ENCODE data around the gene MAP3K13. TPM values are rescaled to one million over a fixed set of nuclear protein-coding genes. Genes with fewer than 3 reads are reported as not detected.

The MAP3K13 gene
- total and polyA plus RNA-seq, 5 experiments from 2014 or later: 11.7 to 55.7 (median 44.2) TPM

GRCh38 chr3:185519021-185519420 lies 156.1 kb downstream of the MAP3K13 start:
- Mint-ChIP-seq H3K36me3 (no peaks in the 10 kb centered on the region), H3K27me3 (peaks cover 11 to 23% (median 20%) of the 10 kb centered on the region in 5 donors), H3K4me3 (no peak overlapping the region), H3K4me1 (no peaks in the 10 kb centered on the region), H3K9me3 (no peaks in the 10 kb centered on the region), H3K27ac (no peak overlapping the region)
- DNase-seq (no peak), ATAC-seq (no peak)
- POLR2A ChIA-PET: no interaction called here

- Mint-ChIP-seq H3K4me1 (no peaks in the 10 kb centered on the region), H3K27ac (no peak overlapping the region), H3K27me3 (peaks cover 14 to 38% (median 26%) of the 10 kb centered on the region in 5 donors), H3K9me3 (no peaks in the 10 kb centered on the region), H3K4me3 (no peak overlapping the region), H3K36me3 (no peaks in the 10 kb centered on the region)
- ATAC-seq (no peak), DNase-seq (no peak)
- POLR2A ChIA-PET: interaction anchor here (0.5 kb wide), 1 partner anchor 84 kb away, joined by 5 read pairs; no protein-coding TSS in a partner anchor
These were observed 158.6 kb downstream of the MAP3K13 start for GRCh38 chr3:185521349-185522138.

- H3K4me1 Mint-ChIP-seq: no peaks in the 10 kb centered on the region
- no peaks in the 10 kb centered on the region for H3K36me3 Mint-ChIP-seq
- POLR2A ChIA-PET: no interaction called here
- H3K9me3 Mint-ChIP-seq: no peaks in the 10 kb centered on the region
- ATAC-seq (no peak), DNase-seq (no peak)
- H3K27ac Mint-ChIP-seq: no peak overlapping the region
- H3K27me3 Mint-ChIP-seq: peaks cover 8 to 28% (median 12%) of the 10 kb centered on the region in 5 donors
- H3K4me3 Mint-ChIP-seq: no peak overlapping the region
These were observed 163.5 kb downstream of the MAP3K13 start for GRCh38 chr3:185526349-185526951.

GRCh38 chr3:185527364-185527763 lies 164.4 kb downstream of the MAP3K13 start:
- H3K36me3 Mint-ChIP-seq: no peaks in the 10 kb centered on the region
- H3K27me3 Mint-ChIP-seq: peaks cover 8 to 21% (median 8%) of the 10 kb centered on the region in 5 donors
- ATAC-seq: no peak
- DNase-seq: no peak
- no peaks in the 10 kb centered on the region for H3K9me3 Mint-ChIP-seq
- no peaks in the 10 kb centered on the region for H3K4me1 Mint-ChIP-seq
- POLR2A ChIA-PET: no interaction called here
- no peak overlapping the region for H3K27ac Mint-ChIP-seq
- no peak overlapping the region for H3K4me3 Mint-ChIP-seq

- peaks cover 7 to 18% (median 8%) of the 10 kb centered on the region in 5 donors for H3K27me3 Mint-ChIP-seq
- DNase-seq (no peak), ATAC-seq (no peak)
- no peaks in the 10 kb centered on the region for H3K36me3 Mint-ChIP-seq
- no peak overlapping the region for H3K4me3 Mint-ChIP-seq
- no peaks in the 10 kb centered on the region for H3K9me3 Mint-ChIP-seq
- H3K27ac Mint-ChIP-seq: no peak overlapping the region
- POLR2A ChIA-PET: no interaction called here
- no peaks in the 10 kb centered on the region for H3K4me1 Mint-ChIP-seq
These were observed 165.6 kb downstream of the MAP3K13 start for GRCh38 chr3:185528532-185528931.

- ATAC-seq (no peak), DNase-seq (no peak)
- no peak overlapping the region for H3K4me3 Mint-ChIP-seq
- H3K36me3 Mint-ChIP-seq: no peaks in the 10 kb centered on the region
- POLR2A ChIA-PET: no interaction called here
- H3K9me3 Mint-ChIP-seq: no peaks in the 10 kb centered on the region
- no peaks in the 10 kb centered on the region for H3K4me1 Mint-ChIP-seq
- H3K27ac Mint-ChIP-seq: no peak overlapping the region
- H3K27me3 Mint-ChIP-seq: peaks cover under 1 to 3% (median 2%) of the 10 kb centered on the region in 5 donors
These were observed 167.9 kb downstream of the MAP3K13 start for GRCh38 chr3:185530856-185531255.

GRCh38 chr3:185532901-185533300 lies 170.0 kb downstream of the MAP3K13 start:
- no peak overlapping the region for H3K27ac Mint-ChIP-seq
- no peak for DNase-seq
- H3K36me3 Mint-ChIP-seq: no peaks in the 10 kb centered on the region
- H3K4me3 Mint-ChIP-seq: no peak overlapping the region
- ATAC-seq: no peak
- H3K27me3 Mint-ChIP-seq: peaks cover 0 to 2% (median 0%) of the 10 kb centered on the region in 5 donors
- POLR2A ChIA-PET: no interaction called here
- peaks cover 0 to 7% (median 5%) of the 10 kb centered on the region in 4 donors for H3K4me1 Mint-ChIP-seq
- no peaks in the 10 kb centered on the region for H3K9me3 Mint-ChIP-seq

GRCh38 chr3:185534511-185534910 lies 171.6 kb downstream of the MAP3K13 start:
- DNase-seq (no peak), ATAC-seq (no peak)
- Mint-ChIP-seq H3K4me3 (no peak overlapping the region), H3K36me3 (no peaks in the 10 kb centered on the region), H3K9me3 (no peaks in the 10 kb centered on the region), H3K27ac (no peak overlapping the region), H3K4me1 (peaks cover 0 to 7% (median 5%) of the 10 kb centered on the region in 4 donors), H3K27me3 (peaks cover 0 to 2% (median 0%) of the 10 kb centered on the region in 5 donors)
- POLR2A ChIA-PET: no interaction called here

- Mint-ChIP-seq H3K27ac (peak overlapping the region in 5 of 10 donors; percentile 17 to 74 (median 63)), H3K4me3 (peak overlapping the region in 1 of 10 donors; percentile 15), H3K9me3 (no peaks in the 10 kb centered on the region), H3K4me1 (peaks cover 0 to 7% (median 5%) of the 10 kb centered on the region in 4 donors), H3K27me3 (peaks cover 0 to 4% (median 0%) of the 10 kb centered on the region in 5 donors), H3K36me3 (no peaks in the 10 kb centered on the region)
- ATAC-seq (no peak), DNase-seq (no peak)
- POLR2A ChIA-PET: no interaction called here
These were observed 174.5 kb downstream of the MAP3K13 start for GRCh38 chr3:185537369-185537970.

Other genes with a start within 250 kb of the MAP3K13 start
- not detected for gene C3orf70, start 210.1 kb upstream of the MAP3K13 start, total RNA-seq
- under 1 TPM in 1 of 3 donors, not detected in 2; 0.07 TPM for gene C3orf70, start 210.1 kb upstream of the MAP3K13 start, polyA plus RNA-seq
- 1 to 10 TPM; 5.4 TPM for gene EHHADH, start 109.1 kb upstream of the MAP3K13 start, total RNA-seq
- gene EHHADH, start 109.1 kb upstream of the MAP3K13 start, polyA plus RNA-seq: 1 to 10 TPM; 1.0 to 2.5 (median 1.8) TPM
- gene TMEM41A, start 135.9 kb downstream of the MAP3K13 start, total RNA-seq: 10 to 100 TPM; 26.4 to 26.7 TPM
- gene TMEM41A, start 135.9 kb downstream of the MAP3K13 start, polyA plus RNA-seq: 10 to 100 TPM; 16.7 to 22.0 (median 19.3) TPM
- gene LIPH, start 189.5 kb downstream of the MAP3K13 start, total RNA-seq: not detected
- gene LIPH, start 189.5 kb downstream of the MAP3K13 start, polyA plus RNA-seq: not detected
- 10 to 100 TPM; 40.2 to 53.1 TPM for gene SENP2, start 223.2 kb downstream of the MAP3K13 start, total RNA-seq
- gene SENP2, start 223.2 kb downstream of the MAP3K13 start, polyA plus RNA-seq: 10 to 100 TPM; 12.3 to 13.8 (median 13.8) TPM

Data from naive thymus-derived CD8-positive, alpha-beta T cell (primary cell).